ENCODE measurements around the gene TARS3.
A peak's percentile ranks its signal among the peaks of the same experiment; 100 is the strongest.
"Not testable (repeated sequence)": the region's sequence is repeated elsewhere in the genome, so short reads cannot be mapped to it uniquely, and the experiment has no call there.

Gene TARS3

GRCh38 chr15:101654624-101655337 is 69.5 kb downstream of the TARS3 start:
- DNase-seq (ENCODE audit: low read depth in 2 of 2): not testable (repeated sequence)

- DNase-seq (ENCODE audit: low read depth in 2 of 2): no peak
Measured at GRCh38 chr15:101654171-101654570, 70.1 kb downstream of the TARS3 start.

DNA sequence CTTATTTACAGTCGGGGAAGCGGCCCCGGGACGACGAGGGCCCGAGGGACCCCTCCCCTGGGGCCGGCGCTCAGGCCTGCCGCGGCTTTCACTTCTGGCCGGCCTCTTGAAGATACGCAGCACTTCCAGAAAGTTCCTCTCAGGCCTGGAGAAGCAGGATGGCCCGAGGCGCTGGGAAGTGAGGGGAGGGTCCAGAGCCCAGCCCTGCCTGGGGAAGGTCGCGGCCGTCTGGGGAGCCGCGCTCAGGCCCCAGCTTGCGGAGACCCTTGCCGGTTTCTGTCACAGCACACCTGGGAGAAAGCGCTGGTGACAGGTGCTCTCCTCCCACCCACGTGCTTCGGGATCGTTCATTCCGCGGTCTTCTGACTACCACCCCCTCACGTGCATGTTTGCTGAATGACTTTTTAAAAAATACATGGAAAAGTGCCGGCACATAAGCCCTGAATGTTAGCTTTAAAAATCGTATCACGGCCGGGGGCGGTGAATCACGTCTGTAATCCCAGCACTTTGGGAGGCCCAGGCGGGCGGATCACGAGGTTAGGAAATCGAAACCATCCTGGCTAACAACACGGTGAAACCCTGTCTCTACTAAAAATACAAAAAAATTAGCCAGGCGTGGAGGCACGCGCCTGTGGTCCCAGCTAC is 71.4 kb downstream of the TARS3 start:
- no peak for DNase-seq (ENCODE audit: low read depth in 2 of 2)

- peak; percentile 92 to 94 for DNase-seq (ENCODE audit: low read depth in 2 of 2)
Measured at GRCh38 chr15:101652098-101652785, 72.0 kb downstream of the TARS3 start, which contains the start of gene TM2D3. Gene TM2D3, minus strand, starts transcription at chr15:101652381. Its CDS starts 20 bp downstream, at chr15:101652361.

GRCh38 chr15:101651554-101652097 is 72.6 kb downstream of the TARS3 start:
- no peak for DNase-seq (ENCODE audit: low read depth in 2 of 2)

GRCh38 chr15:101650145-101650544 is 74.1 kb downstream of the TARS3 start:
- no peak for DNase-seq (ENCODE audit: low read depth in 2 of 2)

DNA sequence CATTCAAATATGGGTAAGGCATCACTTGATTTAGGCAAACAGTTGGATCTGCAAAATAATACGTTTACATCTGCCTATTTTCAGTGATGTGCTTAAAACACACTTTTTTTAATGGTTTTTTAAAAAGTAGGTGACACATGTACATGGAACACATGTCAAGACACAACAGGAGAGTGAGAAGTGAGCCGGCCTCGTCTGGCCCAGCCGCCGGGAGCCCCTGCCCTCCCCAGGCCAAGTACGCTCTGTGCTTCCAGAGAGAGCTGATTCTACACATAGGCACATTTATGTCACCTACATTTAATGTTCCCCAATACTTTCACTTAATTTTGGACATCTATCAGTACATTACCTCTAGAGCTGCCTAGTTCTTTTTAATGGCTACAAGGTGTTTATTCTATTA is 75.9 kb downstream of the TARS3 start:
- no peak for DNase-seq (ENCODE audit: low read depth in 2 of 2)

DNA sequence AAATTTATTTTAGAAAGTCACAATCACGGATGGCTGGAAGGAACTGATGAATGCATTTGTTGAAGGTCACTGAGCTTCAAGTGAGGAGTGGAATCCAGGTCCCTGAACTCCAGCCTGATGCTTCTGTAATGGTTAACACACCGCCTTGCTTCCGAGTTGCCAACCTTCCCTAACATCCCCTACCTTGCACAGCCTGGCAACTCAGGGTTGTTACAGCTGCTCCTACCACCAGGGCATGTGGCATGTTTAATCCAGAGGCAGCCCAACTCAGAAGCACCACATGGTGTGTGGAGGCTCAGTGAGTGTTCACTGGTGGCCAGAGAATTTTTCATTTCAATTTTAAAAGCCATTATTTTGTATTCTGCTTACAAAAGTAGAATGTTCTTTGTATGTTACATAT is 77.0 kb downstream of the TARS3 start:
- DNase-seq (ENCODE audit: low read depth in 2 of 2): no peak

DNA sequence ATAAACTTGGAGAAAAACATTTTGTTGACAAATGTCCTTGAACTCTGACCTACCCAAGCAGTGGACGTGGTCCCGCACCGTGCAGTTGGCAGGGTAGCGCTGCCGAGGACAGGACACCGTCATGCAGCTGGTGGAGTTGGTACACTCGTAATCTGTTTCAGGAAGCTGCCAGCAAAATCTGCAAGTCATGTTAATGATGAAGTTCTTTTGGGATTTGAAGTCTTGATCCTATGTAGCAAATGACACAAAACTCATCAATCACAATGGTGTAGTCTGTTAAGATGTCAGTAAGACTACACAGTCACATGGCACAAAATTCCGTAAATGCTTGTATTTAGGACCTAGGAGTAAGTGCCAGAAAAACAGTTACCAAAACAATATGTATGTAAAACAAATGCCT is 77.6 kb downstream of the TARS3 start:
- no peak for DNase-seq (ENCODE audit: low read depth in 2 of 2)

DNA sequence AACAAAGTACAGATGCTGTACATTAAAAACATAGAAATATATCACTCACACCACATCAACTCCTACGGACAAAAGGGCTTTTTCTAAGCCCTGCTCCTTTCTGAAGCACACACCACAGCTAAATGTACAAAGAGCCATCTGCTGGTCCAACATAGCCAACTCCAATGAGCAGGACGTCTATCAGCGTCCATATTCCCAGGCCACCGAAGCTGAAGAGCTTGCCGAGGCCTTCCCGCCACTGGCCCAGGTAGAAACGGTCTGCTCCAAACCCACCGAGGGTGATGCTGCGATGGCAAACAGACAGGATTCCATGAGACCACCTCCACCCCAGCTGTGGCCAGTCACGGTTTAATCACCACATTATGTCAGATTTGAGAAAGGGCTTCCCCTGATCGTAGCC is 81.9 kb downstream of the TARS3 start:
- no peak for DNase-seq (ENCODE audit: low read depth in 2 of 2)

DNA sequence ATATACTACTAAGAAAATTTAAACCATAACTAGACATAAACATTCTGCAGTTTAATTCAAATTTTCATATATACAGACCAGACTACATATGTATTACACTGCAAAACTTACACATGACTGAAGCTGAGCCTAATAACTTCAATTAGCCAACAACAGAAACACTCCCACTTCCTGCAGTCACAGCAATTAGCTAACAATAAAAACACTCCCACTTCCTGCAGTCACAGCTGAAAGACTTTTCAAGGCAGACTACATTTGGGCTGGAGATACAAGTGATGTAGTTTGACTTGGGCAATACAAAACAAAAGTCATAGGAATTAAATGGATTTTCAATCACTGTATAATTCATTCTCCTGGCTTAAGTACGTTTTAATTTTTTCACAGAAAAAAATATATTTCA is 82.4 kb downstream of the TARS3 start:
- no peak for DNase-seq (ENCODE audit: low read depth in 2 of 2)

- peak; percentile 36 to 53 for DNase-seq (ENCODE audit: low read depth in 2 of 2)
Measured at GRCh38 chr15:101641129-101641764, 83.0 kb downstream of the TARS3 start.

DNA sequence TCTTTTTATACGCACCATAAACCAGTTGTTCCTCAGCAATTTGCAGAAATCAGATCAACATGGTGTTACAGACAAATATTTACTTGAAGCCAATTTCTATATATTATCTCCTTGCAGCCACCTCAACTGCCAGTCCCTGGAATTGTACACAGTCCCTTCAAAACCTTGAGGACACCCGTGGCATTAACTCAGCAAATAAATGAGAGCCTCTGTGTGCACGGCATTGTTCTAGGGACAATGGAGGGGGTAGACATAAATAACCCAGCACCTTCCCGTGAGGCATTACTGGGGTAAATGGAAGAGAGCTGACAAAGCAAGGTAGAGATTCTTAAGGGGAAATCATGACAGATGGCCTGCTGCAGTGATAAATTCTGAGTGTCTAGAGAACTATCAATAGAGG is 84.6 kb downstream of the TARS3 start:
- no peak for DNase-seq (ENCODE audit: low read depth in 2 of 2)

- no peak for DNase-seq (ENCODE audit: low read depth in 2 of 2)
Measured at GRCh38 chr15:101637919-101638318, 86.4 kb downstream of the TARS3 start.

GRCh38 chr15:101637516-101637915 is 86.8 kb downstream of the TARS3 start:
- no peak for DNase-seq (ENCODE audit: low read depth in 2 of 2)

DNA sequence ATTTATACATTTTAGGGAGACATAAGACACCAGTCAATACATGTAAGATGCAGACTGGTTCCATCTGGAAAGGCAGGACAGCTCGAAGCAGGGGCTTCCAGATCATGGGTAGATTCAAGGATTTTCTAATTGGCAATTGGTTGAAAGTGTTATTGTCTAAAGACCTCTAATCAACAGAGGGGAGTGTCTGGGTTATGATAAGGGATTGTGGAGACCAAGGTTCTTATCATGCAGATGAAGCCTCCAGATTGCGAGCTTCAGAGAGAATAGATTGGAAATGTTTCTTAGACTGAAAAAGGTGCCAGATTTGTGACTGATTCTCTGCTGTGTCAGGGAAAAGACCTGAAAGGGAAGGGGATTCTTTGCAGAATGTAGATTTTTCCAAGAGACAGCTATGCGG is 87.2 kb downstream of the TARS3 start:
- DNase-seq (ENCODE audit: low read depth in 2 of 2): no peak

DNA sequence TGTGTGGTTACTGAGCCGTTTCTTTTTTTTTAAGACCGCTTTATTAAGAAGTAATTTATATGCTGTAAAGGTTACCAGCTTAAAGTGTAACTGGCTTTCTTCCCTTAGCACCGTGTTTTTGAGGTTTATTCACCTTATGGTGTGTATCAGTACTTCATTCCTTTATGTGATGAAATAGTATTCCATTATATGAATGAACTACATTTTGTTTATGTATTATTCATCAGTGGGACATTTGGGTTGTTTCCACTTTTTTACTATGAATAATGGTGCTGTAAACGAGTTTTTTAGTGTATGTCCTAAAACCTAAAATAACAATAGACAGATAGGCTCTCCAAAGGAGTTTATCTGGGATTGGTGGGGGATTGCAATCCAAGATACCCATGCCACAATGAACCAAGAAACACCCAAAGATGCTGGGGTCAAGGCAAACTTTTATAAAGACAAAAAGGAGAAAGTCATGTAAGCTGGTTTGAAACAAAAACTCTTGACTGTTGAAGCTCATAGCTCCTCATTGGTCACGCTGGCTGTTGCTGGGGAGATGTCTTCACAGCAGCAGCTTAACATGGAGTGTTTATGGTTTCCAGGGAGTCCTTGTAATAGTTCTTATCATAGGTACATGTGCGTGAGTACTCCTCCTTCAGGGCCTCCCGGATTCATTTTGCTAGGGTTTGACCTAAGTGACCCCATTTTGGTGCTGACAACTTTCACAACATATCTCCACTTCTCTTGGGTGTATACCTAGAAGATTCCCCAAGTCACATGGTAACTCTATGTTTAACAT is 88.1 kb downstream of the TARS3 start:
- no peak for DNase-seq (ENCODE audit: low read depth in 2 of 2)

- DNase-seq (ENCODE audit: low read depth in 2 of 2): no peak
Measured at GRCh38 chr15:101633356-101633755, 90.9 kb downstream of the TARS3 start.

DNA sequence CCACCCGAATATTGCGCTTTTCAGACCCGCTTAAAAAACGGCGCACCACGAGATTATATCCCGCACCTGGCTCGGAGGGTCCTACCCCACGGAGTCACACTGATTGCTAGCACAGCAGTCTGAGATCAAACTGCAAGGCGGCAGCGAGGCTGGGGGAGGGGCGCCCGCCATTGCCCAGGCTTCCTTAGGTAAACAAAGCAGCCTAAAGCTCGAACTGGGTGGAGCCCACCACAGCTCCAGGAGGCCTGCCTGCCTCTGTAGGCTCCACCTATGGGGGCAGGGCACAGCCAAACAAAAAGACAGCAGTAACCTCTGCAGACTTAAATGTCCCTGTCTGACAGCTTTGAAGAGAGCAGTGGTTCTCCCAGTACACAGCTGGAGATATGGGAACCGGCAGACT is 97.5 kb downstream of the TARS3 start:
- not testable (repeated sequence) for DNase-seq (ENCODE audit: low read depth in 2 of 2)

- no peak for DNase-seq (ENCODE audit: low read depth in 2 of 2)
Measured at GRCh38 chr15:101625980-101626379, 98.3 kb downstream of the TARS3 start.

DNA sequence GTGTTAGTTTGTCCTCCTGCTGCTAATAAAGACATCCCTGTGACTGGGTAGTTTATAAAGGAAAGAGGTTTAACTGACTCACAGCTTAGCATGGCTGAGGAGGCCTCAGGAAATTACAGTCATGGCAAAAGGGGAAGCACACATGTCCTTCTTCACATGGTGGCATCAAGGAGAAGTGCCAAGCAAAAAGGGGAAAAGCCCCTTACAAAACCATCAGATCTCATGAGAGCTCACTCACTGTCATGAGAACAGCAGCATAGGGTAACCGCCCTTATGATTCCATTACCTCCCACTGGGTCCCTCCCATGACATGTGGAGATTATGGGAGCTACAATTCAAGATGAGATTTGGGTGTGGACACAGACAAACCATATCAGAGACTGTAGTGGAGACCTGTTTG is 99.1 kb downstream of the TARS3 start:
- DNase-seq (ENCODE audit: low read depth in 2 of 2): no peak
